Measurements from ENCODE around the gene GPR78.

GPR78 gene

DNA sequence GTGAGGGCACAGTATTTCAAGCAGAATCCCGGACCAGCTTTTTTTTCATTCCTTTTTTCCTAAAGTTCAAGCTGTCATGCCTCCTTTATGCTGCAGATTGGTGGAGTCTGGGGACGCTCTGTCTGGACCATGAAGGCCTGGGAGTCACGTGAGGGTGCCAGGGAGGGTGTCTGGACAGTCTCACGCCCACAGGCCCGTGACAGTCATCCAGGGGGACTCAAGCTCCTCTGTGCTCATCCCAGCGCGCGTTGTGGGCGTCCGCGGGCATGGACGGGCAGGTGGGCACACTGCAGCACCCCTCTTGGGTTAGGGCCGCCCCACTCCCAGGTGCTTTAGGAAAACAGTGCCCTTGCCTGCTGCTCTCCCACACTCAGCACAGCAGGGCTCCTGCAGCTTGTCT lies 17.1 kb downstream of the GPR78 start:
- H3K9me3 ChIP-seq (ENCODE audit: low read length) = no peaks in the 10 kb centered on the region

DNA sequence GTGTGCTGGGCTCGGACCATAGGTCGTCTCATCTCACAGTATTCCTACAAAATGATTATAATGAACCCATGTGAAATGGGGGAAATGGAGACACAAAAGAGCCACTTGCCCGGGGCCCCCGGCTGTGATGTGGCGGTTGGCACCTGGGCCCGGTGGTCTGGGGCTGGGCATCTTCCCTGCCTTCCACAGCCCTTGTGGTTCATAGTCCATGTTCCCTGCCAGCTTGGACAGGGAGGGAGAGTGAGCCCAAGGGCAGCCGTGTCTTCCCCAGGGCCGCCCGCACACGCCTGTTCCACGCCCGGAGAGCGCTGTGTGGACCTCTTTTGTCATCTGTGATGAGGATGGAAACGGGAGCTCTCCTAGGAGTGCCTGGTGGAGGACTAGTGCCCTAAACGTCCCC lies 17.6 kb downstream of the GPR78 start:
- H3K4me1 ChIP-seq (ENCODE audit: insufficient read depth, low read length, severe bottlenecking) = no peaks in the 10 kb centered on the region
- TF ChIP-seq, protein P1, sequence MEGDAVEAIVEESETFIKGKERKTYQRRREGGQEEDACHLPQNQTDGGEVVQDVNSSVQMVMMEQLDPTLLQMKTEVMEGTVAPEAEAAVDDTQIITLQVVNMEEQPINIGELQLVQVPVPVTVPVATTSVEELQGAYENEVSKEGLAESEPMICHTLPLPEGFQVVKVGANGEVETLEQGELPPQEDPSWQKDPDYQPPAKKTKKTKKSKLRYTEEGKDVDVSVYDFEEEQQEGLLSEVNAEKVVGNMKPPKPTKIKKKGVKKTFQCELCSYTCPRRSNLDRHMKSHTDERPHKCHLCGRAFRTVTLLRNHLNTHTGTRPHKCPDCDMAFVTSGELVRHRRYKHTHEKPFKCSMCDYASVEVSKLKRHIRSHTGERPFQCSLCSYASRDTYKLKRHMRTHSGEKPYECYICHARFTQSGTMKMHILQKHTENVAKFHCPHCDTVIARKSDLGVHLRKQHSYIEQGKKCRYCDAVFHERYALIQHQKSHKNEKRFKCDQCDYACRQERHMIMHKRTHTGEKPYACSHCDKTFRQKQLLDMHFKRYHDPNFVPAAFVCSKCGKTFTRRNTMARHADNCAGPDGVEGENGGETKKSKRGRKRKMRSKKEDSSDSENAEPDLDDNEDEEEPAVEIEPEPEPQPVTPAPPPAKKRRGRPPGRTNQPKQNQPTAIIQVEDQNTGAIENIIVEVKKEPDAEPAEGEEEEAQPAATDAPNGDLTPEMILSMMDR (IDR thresholded peaks at IDR 0.05; ENCODE audit: low read length) = no peak
- TF ChIP-seq EZH2 (IDR thresholded peaks at IDR 0.05; ENCODE audit: borderline replicate concordance, low read length) = no peak

More for the DNA sequence above, 17.1 kb downstream of the GPR78 start:
- no peaks in the 10 kb centered on the region for H3K4me1 ChIP-seq (ENCODE audit: insufficient read depth, low read length, severe bottlenecking)
- no peaks in the 10 kb centered on the region for H3K79me2 ChIP-seq (ENCODE audit: insufficient read depth, low read length)
- H3K27ac ChIP-seq (ENCODE audit: low read depth, low read length, poor library complexity, severe bottlenecking) = no peak overlapping the region
- H3F3A ChIP-seq (ENCODE audit: insufficient read depth, low read length) = no peaks in the 10 kb centered on the region
- H3K4me3 ChIP-seq (ENCODE audit: low read depth, low read length, poor library complexity, severe bottlenecking) = no peak overlapping the region
- H2AFZ ChIP-seq (ENCODE audit: low read length) = no peak overlapping the region
- H3K36me3 ChIP-seq (ENCODE audit: insufficient read depth, low read length) = no peaks in the 10 kb centered on the region
- no peaks in the 10 kb centered on the region for H4K20me1 ChIP-seq (ENCODE audit: insufficient read depth, low read length)
- H3K27me3 ChIP-seq (ENCODE audit: insufficient read depth, low read length) = no peaks in the 10 kb centered on the region
- H3K4me2 ChIP-seq (ENCODE audit: low read length) = no peak overlapping the region
- TF ChIP-seq, protein P1 (IDR thresholded peaks at IDR 0.05; ENCODE audit: low read length) = no peak
- TF ChIP-seq EZH2 (IDR thresholded peaks at IDR 0.05; ENCODE audit: borderline replicate concordance, low read length) = no peak
- no peaks in the 10 kb centered on the region for H3K9me2 ChIP-seq (ENCODE audit: low read depth, low read length)
- no peak overlapping the region for H3K9ac ChIP-seq (ENCODE audit: low read length)

DNA sequence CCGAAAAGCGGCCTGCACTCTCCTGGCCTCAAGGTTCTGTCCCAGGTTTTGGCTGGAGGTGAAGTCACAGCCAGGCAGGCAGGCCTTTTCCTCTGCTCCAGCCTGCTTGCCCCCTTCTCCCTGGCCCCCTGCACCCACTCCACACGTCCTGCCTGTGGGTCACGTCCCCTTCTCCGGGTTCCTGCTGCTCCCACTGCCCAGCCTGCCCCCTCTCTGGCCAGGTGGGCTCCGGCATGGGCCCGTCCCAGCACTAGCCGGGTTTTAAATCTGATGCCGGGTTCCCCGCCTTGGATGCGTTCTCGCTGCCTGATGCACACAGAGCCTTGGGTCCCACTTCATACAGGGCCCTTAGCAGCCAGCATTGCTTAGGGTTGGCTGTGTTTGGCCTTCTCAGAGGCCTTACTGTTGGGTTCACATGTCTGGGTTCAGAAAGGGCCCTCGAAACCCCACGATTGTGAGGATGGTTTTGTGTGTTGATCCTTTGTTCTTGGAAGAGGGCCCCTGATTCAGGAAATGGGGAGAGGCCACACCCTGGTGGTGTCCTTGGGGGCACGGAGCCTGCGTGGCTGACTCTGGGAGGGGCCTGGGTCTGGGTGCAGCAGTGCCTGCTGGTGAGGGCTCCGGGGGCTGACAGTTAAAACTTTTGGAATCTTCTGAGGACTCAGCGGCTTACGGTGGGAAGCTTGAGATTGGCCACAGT lies 18.3 kb downstream of the GPR78 start:
- H3K4me2 ChIP-seq (ENCODE audit: low read length) = no peak overlapping the region
- H3K27ac ChIP-seq (ENCODE audit: low read depth, low read length, poor library complexity, severe bottlenecking) = no peak overlapping the region
- no peaks in the 10 kb centered on the region for H3K9me3 ChIP-seq (ENCODE audit: low read length)
- no peaks in the 10 kb centered on the region for H3K27me3 ChIP-seq (ENCODE audit: insufficient read depth, low read length)
- H3K79me2 ChIP-seq (ENCODE audit: insufficient read depth, low read length) = no peaks in the 10 kb centered on the region
- TF ChIP-seq EZH2 (IDR thresholded peaks at IDR 0.05; ENCODE audit: borderline replicate concordance, low read length) = no peak
- TF ChIP-seq, protein P1 (IDR thresholded peaks at IDR 0.05; ENCODE audit: low read length) = no peak
- no peaks in the 10 kb centered on the region for H3K36me3 ChIP-seq (ENCODE audit: insufficient read depth, low read length)
- H4K20me1 ChIP-seq (ENCODE audit: insufficient read depth, low read length) = no peaks in the 10 kb centered on the region
- H3K4me1 ChIP-seq (ENCODE audit: insufficient read depth, low read length, severe bottlenecking) = no peaks in the 10 kb centered on the region
- H3F3A ChIP-seq (ENCODE audit: insufficient read depth, low read length) = no peaks in the 10 kb centered on the region
- H2AFZ ChIP-seq (ENCODE audit: low read length) = no peak overlapping the region
- no peaks in the 10 kb centered on the region for H3K9me2 ChIP-seq (ENCODE audit: low read depth, low read length)
- H3K9ac ChIP-seq (ENCODE audit: low read length) = no peak overlapping the region
- no peak overlapping the region for H3K4me3 ChIP-seq (ENCODE audit: low read depth, low read length, poor library complexity, severe bottlenecking)

More for the DNA sequence above, 17.6 kb downstream of the GPR78 start:
- no peak overlapping the region for H3K9ac ChIP-seq (ENCODE audit: low read length)
- H3K4me2 ChIP-seq (ENCODE audit: low read length) = no peak overlapping the region
- H3F3A ChIP-seq (ENCODE audit: insufficient read depth, low read length) = no peaks in the 10 kb centered on the region
- H4K20me1 ChIP-seq (ENCODE audit: insufficient read depth, low read length) = no peaks in the 10 kb centered on the region
- no peaks in the 10 kb centered on the region for H3K27me3 ChIP-seq (ENCODE audit: insufficient read depth, low read length)
- H3K36me3 ChIP-seq (ENCODE audit: insufficient read depth, low read length) = no peaks in the 10 kb centered on the region
- H3K79me2 ChIP-seq (ENCODE audit: insufficient read depth, low read length) = no peaks in the 10 kb centered on the region
- H3K4me3 ChIP-seq (ENCODE audit: low read depth, low read length, poor library complexity, severe bottlenecking) = no peak overlapping the region
- H3K9me2 ChIP-seq (ENCODE audit: low read depth, low read length) = no peaks in the 10 kb centered on the region
- no peak overlapping the region for H3K27ac ChIP-seq (ENCODE audit: low read depth, low read length, poor library complexity, severe bottlenecking)
- no peaks in the 10 kb centered on the region for H3K9me3 ChIP-seq (ENCODE audit: low read length)
- no peak overlapping the region for H2AFZ ChIP-seq (ENCODE audit: low read length)

All from OCI-LY1 (cell line).